ENCODE data around the gene SNCB.

Gene SNCB

GRCh38 chr5:176639981-176640380 is 9.6 kb upstream of the SNCB start:
- H3K4me3 ChIP-seq (replicated peaks; ENCODE audit: insufficient read depth, low read length): no peak overlapping the region
- TF ChIP-seq SPI1 (IDR thresholded peaks at IDR 0.05; ENCODE audit: borderline replicate concordance, low read depth): no peak
- no peak for TF ChIP-seq REST (IDR thresholded peaks at IDR 0.05; ENCODE audit: insufficient replicate concordance, low read depth)
- TF ChIP-seq CTCF (IDR thresholded peaks at IDR 0.05; ENCODE audit: insufficient read depth, low read length): no peak
- no peak for TF ChIP-seq POLR2AphosphoS5 (IDR thresholded peaks at IDR 0.05; ENCODE audit: low read depth)
- TF ChIP-seq GABPA (IDR thresholded peaks at IDR 0.05; ENCODE audit: low read depth): no peak

GRCh38 chr5:176639208-176639607 is 8.9 kb upstream of the SNCB start:
- Histone ChIP-seq H3K27me3 (ENCODE audit: insufficient read depth, poor library complexity, severe bottlenecking) (peaks cover 15% of the 10 kb centered on the region), H3K4me3 (replicated peaks; ENCODE audit: insufficient read depth, low read length) (no peak overlapping the region), H3K27ac (replicated peaks) (no peak overlapping the region)
- no peak for DNase-seq (ENCODE audit: low read depth in 1 of 2, low spot score in 1 of 2)
- TF ChIP-seq SPI1 (IDR thresholded peaks at IDR 0.05; ENCODE audit: borderline replicate concordance, low read depth): no peak
- TF ChIP-seq POLR2AphosphoS5 (IDR thresholded peaks at IDR 0.05; ENCODE audit: low read depth): no peak
- TF ChIP-seq REST (IDR thresholded peaks at IDR 0.05; ENCODE audit: insufficient replicate concordance, low read depth): no peak
- no peak for TF ChIP-seq GABPA (IDR thresholded peaks at IDR 0.05; ENCODE audit: low read depth)
- TF ChIP-seq CTCF (IDR thresholded peaks at IDR 0.05; ENCODE audit: insufficient read depth, low read length): no peak

More at GRCh38 chr5:176639981-176640380, 9.6 kb upstream of the SNCB start:
- no peak overlapping the region for H3K27ac ChIP-seq (replicated peaks)
- H3K27me3 ChIP-seq (ENCODE audit: insufficient read depth, poor library complexity, severe bottlenecking): peaks cover 12% of the 10 kb centered on the region
- DNase-seq (ENCODE audit: low read depth in 1 of 2, low spot score in 1 of 2): no peak

- no peak for TF ChIP-seq REST (IDR thresholded peaks at IDR 0.05; ENCODE audit: insufficient replicate concordance, low read depth)
- TF ChIP-seq SPI1 (IDR thresholded peaks at IDR 0.05; ENCODE audit: borderline replicate concordance, low read depth): no peak
- no peak for TF ChIP-seq GABPA (IDR thresholded peaks at IDR 0.05; ENCODE audit: low read depth)
- TF ChIP-seq CTCF (IDR thresholded peaks at IDR 0.05; ENCODE audit: insufficient read depth, low read length): no peak
- TF ChIP-seq POLR2AphosphoS5 (IDR thresholded peaks at IDR 0.05; ENCODE audit: low read depth): no peak
- Histone ChIP-seq H3K27ac (replicated peaks) (no peak overlapping the region), H3K27me3 (ENCODE audit: insufficient read depth, poor library complexity, severe bottlenecking) (peaks cover 21% of the 10 kb centered on the region), H3K4me3 (replicated peaks; ENCODE audit: insufficient read depth, low read length) (no peak overlapping the region)
- no peak for DNase-seq (ENCODE audit: low read depth in 1 of 2, low spot score in 1 of 2)
These were observed 8.1 kb upstream of the SNCB start for GRCh38 chr5:176638437-176638836.
